ENCODE data around the gene LRMDA. TPM values are rescaled to one million over a fixed set of nuclear protein-coding genes. Genes with fewer than 3 reads are reported as not detected.

LRMDA gene
- total RNA-seq, 1 donor from 2014 or later: 0.19 TPM

GRCh38 chr10:75612904-75613684 is 181.7 kb downstream of the LRMDA start:
- Mint-ChIP-seq H3K27me3 (ENCODE audit: unreplicated experiment) (peaks cover 63% of the 10 kb centered on the region), H3K4me1 (ENCODE audit: unreplicated experiment) (no peaks in the 10 kb centered on the region), H3K27ac (ENCODE audit: unreplicated experiment) (no peak overlapping the region), H3K9me3 (ENCODE audit: unreplicated experiment) (no peaks in the 10 kb centered on the region), H3K36me3 (ENCODE audit: unreplicated experiment) (no peaks in the 10 kb centered on the region), H3K4me3 (ENCODE audit: unreplicated experiment) (no peak overlapping the region)
- no peak for DNase-seq (ENCODE audit: extremely low spot score, unreplicated experiment)
- no peak for TF ChIP-seq CTCF (IDR thresholded peaks at IDR 0.05)

GRCh38 chr10:75613685-75614504 is 182.5 kb downstream of the LRMDA start:
- no peak for TF ChIP-seq CTCF (IDR thresholded peaks at IDR 0.05)
- Mint-ChIP-seq H3K27ac (ENCODE audit: unreplicated experiment) (no peak overlapping the region), H3K4me1 (ENCODE audit: unreplicated experiment) (no peaks in the 10 kb centered on the region), H3K9me3 (ENCODE audit: unreplicated experiment) (no peaks in the 10 kb centered on the region), H3K36me3 (ENCODE audit: unreplicated experiment) (no peaks in the 10 kb centered on the region), H3K4me3 (ENCODE audit: unreplicated experiment) (no peak overlapping the region), H3K27me3 (ENCODE audit: unreplicated experiment) (peaks cover 63% of the 10 kb centered on the region)
- DNase-seq (ENCODE audit: extremely low spot score, unreplicated experiment): no peak

GRCh38 chr10:75616076-75616475 is 184.7 kb downstream of the LRMDA start:
- no peak for TF ChIP-seq CTCF (IDR thresholded peaks at IDR 0.05)

GRCh38 chr10:75616874-75617478 is 185.6 kb downstream of the LRMDA start:
- Mint-ChIP-seq H3K36me3 (ENCODE audit: unreplicated experiment) (no peaks in the 10 kb centered on the region), H3K9me3 (ENCODE audit: unreplicated experiment) (no peaks in the 10 kb centered on the region), H3K27ac (ENCODE audit: unreplicated experiment) (no peak overlapping the region), H3K27me3 (ENCODE audit: unreplicated experiment) (peaks cover 55% of the 10 kb centered on the region), H3K4me1 (ENCODE audit: unreplicated experiment) (no peaks in the 10 kb centered on the region), H3K4me3 (ENCODE audit: unreplicated experiment) (no peak overlapping the region)
- DNase-seq (ENCODE audit: extremely low spot score, unreplicated experiment): no peak
- TF ChIP-seq CTCF (IDR thresholded peaks at IDR 0.05): no peak

More at GRCh38 chr10:75616076-75616475, 184.7 kb downstream of the LRMDA start:
- Mint-ChIP-seq H3K4me1 (ENCODE audit: unreplicated experiment) (no peaks in the 10 kb centered on the region), H3K36me3 (ENCODE audit: unreplicated experiment) (no peaks in the 10 kb centered on the region), H3K4me3 (ENCODE audit: unreplicated experiment) (no peak overlapping the region), H3K27me3 (ENCODE audit: unreplicated experiment) (peaks cover 55% of the 10 kb centered on the region), H3K27ac (ENCODE audit: unreplicated experiment) (no peak overlapping the region), H3K9me3 (ENCODE audit: unreplicated experiment) (no peaks in the 10 kb centered on the region)
- DNase-seq (ENCODE audit: extremely low spot score, unreplicated experiment): no peak
